HepG2 (cell line): ENCODE data around the gene MAP3K3. TPM values are rescaled to one million over a fixed set of nuclear protein-coding genes. Genes with fewer than 3 reads are reported as not detected.

Source experiments
- ATAC-seq: fragments of 200-7000 bp; cut with Tn5 transposase; 3 replicates; pipeline ENCODE4 v1.9.1; 2020; ENCODE audit warnings: mild to moderate bottlenecking, moderate library complexity
- BruUV-seq: library from RNA; stranded (reverse); fragments of 400-500 nt; replicated peaks from 2 replicates; lab custom pipeline; 2021; lab: Mats Ljungman, UMichigan
- CTCF ChIA-PET: fragments of 300-600 bp; formaldehyde crosslinking; extraction: SDS; loops from one replicate; lab custom pipeline; 2021; ENCODE audit warnings: low total read pairs, inconsistent platforms, low intra/inter-chr PET ratio; lab: Yijun Ruan, JAX
- POLR2A ChIA-PET: fragments of 350-600 bp; sonication (Branson Sonifier 250); formaldehyde crosslinking; loops from one replicate; lab custom pipeline; 2020; ENCODE audit warnings: antibody characterized with exemption, inconsistent platforms; lab: Yijun Ruan, JAX
- DNase-seq: peaks from one replicate; pipeline ENCODE4 v3.0.0-alpha.2; 2015; ENCODE audit warnings: low spot score
- FAIRE-seq: peaks from 3 replicates; lab custom pipeline; 2011; peaks lifted over from hg19 to GRCh38; lab: Jason Lieb, UNC
- H2AFZ ChIP-seq: one replicate; pipeline ENCODE4 v1.6.1; 2011; ENCODE audit warnings: low read length, inconsistent platforms
- H3K27ac ChIP-seq: fragments of 300-600 bp; 3 replicates; pipeline ENCODE4 v1.8.0; 2011; ENCODE audit warnings: mixed run types, mild to moderate bottlenecking, mixed read lengths, low read length, inconsistent platforms; ENCODE audit not compliant: insufficient read depth; ENCODE audit errors: extremely low read length
- H3K27me3 ChIP-seq, 2 experiments: fragments of 200-600 bp in 1 of 2; 2 replicates in 1 of 2; 3 replicates in 1 of 2; pipeline versions ENCODE4 v1.6.0 to v1.8.0; 2011; ENCODE audit warnings: low read length in 2 of 2, mild to moderate bottlenecking in 2 of 2, moderate library complexity in 2 of 2, inconsistent platforms in 1 of 2; ENCODE audit not compliant: insufficient read depth in 2 of 2, control insufficient read depth in 1 of 2
- H3K36me3 ChIP-seq, 2 experiments: fragments of 200-600 bp in 1 of 2; replicated peaks in 1 of 2; 2 replicates in 1 of 2; 3 replicates in 1 of 2; pipeline versions ENCODE4 v1.5.1 to v1.8.0; 2011; ENCODE audit warnings: low read length in 2 of 2, inconsistent platforms in 1 of 2; ENCODE audit not compliant: insufficient read depth in 2 of 2, control insufficient read depth in 1 of 2
- H3K4me1 ChIP-seq: 2 replicates; pipeline ENCODE4 v1.5.1; 2012; ENCODE audit warnings: low read length, inconsistent platforms; ENCODE audit not compliant: insufficient read depth
- H3K4me2 ChIP-seq: 2 replicates; pipeline ENCODE4 v1.6.0; 2011; ENCODE audit warnings: low read depth, low read length, inconsistent platforms
- H3K4me3 ChIP-seq, 3 experiments: fragments of 200-600 bp in 1 of 3; sonication (generic), shearing (Covaris generic) in 1 of 3; replicated peaks in 1 of 3; 2 replicates each; pipeline ENCODE4 v1.5.1; 2011 to 2016; ENCODE audit warnings: low read length in 3 of 3, inconsistent platforms in 2 of 3, low read depth in 2 of 3, mild to moderate bottlenecking in 2 of 3, control low read depth in 1 of 3, mixed read lengths in 1 of 3; ENCODE audit not compliant: insufficient read depth in 1 of 3
- H3K79me2 ChIP-seq: one replicate; pipeline ENCODE4 v1.6.1; 2011; ENCODE audit warnings: low read length, inconsistent platforms; ENCODE audit not compliant: insufficient read depth
- H3K9ac ChIP-seq: 2 replicates; pipeline ENCODE4 v1.6.0; 2011; ENCODE audit warnings: mild to moderate bottlenecking, low read depth, low read length, inconsistent platforms; ENCODE audit not compliant: insufficient read depth
- H3K9me3 ChIP-seq: 2 replicates; pipeline ENCODE4 v1.5.1; 2012; ENCODE audit warnings: mild to moderate bottlenecking, low read length
- H4K20me1 ChIP-seq: 2 replicates; pipeline ENCODE4 v1.6.0; 2011; ENCODE audit warnings: inconsistent platforms, mild to moderate bottlenecking, low read length, moderate library complexity; ENCODE audit not compliant: insufficient read depth
- ARHGAP35 ChIP-seq: sonication (generic); formaldehyde crosslinking; IDR thresholded peaks from 2 replicates; pipeline ENCODE4 v1.9.0; 2022; ENCODE audit warnings: mild to moderate bottlenecking, inconsistent platforms, moderate library complexity, missing genetic modification reagents, borderline replicate concordance
- CCDC6 ChIP-seq: sonication (generic); formaldehyde crosslinking; IDR thresholded peaks from 2 replicates; pipeline ENCODE4 v1.8.1; 2022; ENCODE audit warnings: mild to moderate bottlenecking, missing genetic modification reagents, moderate library complexity
- CENPT ChIP-seq: sonication (generic); formaldehyde crosslinking; IDR thresholded peaks from 2 replicates; pipeline ENCODE4 v1.8.0; 2022; ENCODE audit warnings: low read depth, mild to moderate bottlenecking, moderate library complexity, missing genetic modification reagents
- CERS6 ChIP-seq: sonication (generic); formaldehyde crosslinking; IDR thresholded peaks from 2 replicates; pipeline ENCODE4 v1.5.0; 2020; ENCODE audit warnings: missing genetic modification reagents
- CREB1 ChIP-seq, 2 experiments: fragments of 450-650 bp in 1 of 2; IDR thresholded peaks; 2 replicates each; pipeline ENCODE4 v1.6.1; 2016 to 2017; ENCODE audit warnings: control low read depth in 1 of 2, mild to moderate bottlenecking in 1 of 2, missing compliant biosample characterization in 1 of 2, missing genetic modification characterization in 1 of 2
- FOXK2 ChIP-seq: fragments of 450-650 bp; IDR thresholded peaks from 2 replicates; pipeline ENCODE4 v1.6.1; 2016
- HNF1A ChIP-seq, 2 experiments: sonication (generic) in 1 of 2; formaldehyde crosslinking in 1 of 2; IDR thresholded peaks; 2 replicates each; pipeline versions ENCODE4 v1.4.0 to v1.6.1; 2016 to 2020; ENCODE audit warnings: borderline replicate concordance in 1 of 2, low read depth in 1 of 2, mild to moderate bottlenecking in 1 of 2, missing genetic modification reagents in 1 of 2
- HNRNPH1 ChIP-seq: fragments of 200-400 bp; formaldehyde crosslinking; optimal IDR thresholded peaks from 2 replicates; pipeline ENCODE3; 2017; ENCODE audit warnings: mild to moderate bottlenecking, low read depth, low read length
- HOMEZ ChIP-seq: IDR thresholded peaks from 2 replicates; pipeline ENCODE4 v1.6.1; 2016; ENCODE audit warnings: low read depth
- PCBP2 ChIP-seq: fragments of 200-400 bp; formaldehyde crosslinking; optimal IDR thresholded peaks from 2 replicates; pipeline ENCODE3; 2018; ENCODE audit warnings: low read length, low read depth; ENCODE audit not compliant: poor library complexity, severe bottlenecking
- U2AF2 ChIP-seq: fragments of 200-400 bp; formaldehyde crosslinking; IDR thresholded peaks from 2 replicates; pipeline ENCODE4 v1.6.1; 2017; ENCODE audit warnings: low read depth, mild to moderate bottlenecking, low read length
- ZKSCAN1 ChIP-seq: fragments of 150-350 bp; IDR thresholded peaks from 2 replicates; pipeline ENCODE4 v1.6.1; 2014; ENCODE audit warnings: low read length
- ZNF205 ChIP-seq: IDR thresholded peaks from 2 replicates; pipeline ENCODE4 v1.6.1; 2018; ENCODE audit warnings: missing biosample characterization, missing genetic modification reagents
- ZNF225 ChIP-seq: sonication (generic); formaldehyde crosslinking; IDR thresholded peaks from 2 replicates; pipeline ENCODE4 v1.4.0; 2020; ENCODE audit warnings: mild to moderate bottlenecking, missing genetic modification reagents
- ZNF550 ChIP-seq: sonication (generic); formaldehyde crosslinking; IDR thresholded peaks from 2 replicates; pipeline ENCODE4 v1.4.0; 2020; ENCODE audit warnings: mild to moderate bottlenecking, missing genetic modification reagents, borderline replicate concordance
- ZNF790 ChIP-seq: sonication (generic); formaldehyde crosslinking; IDR thresholded peaks from 2 replicates; pipeline ENCODE4 v1.8.0; 2022; ENCODE audit warnings: missing genetic modification reagents, mild to moderate bottlenecking, borderline replicate concordance
- ZNF816 ChIP-seq: sonication (generic); formaldehyde crosslinking; IDR thresholded peaks from 2 replicates; pipeline ENCODE4 v1.8.0; 2022; ENCODE audit warnings: missing genetic modification reagents, mild to moderate bottlenecking, borderline replicate concordance
- WGBS: methylation state at CpG from one replicate; pipeline ENCODE4 v1.1.6; 2017; ENCODE audit warnings: low lambda C conversion rate; 5-methylcytosine and 5-hydroxymethylcytosine counted together
- in situ Hi-C: cut with HindIII; loops from 2 replicates; pipeline ENCODE4 v1.10.0; 2017; ENCODE audit warnings: low pct_unique_long_range_greater_than_20kb; ENCODE audit not compliant: extremely low pct_ligation_motif_present
- intact Hi-C: fragments of 100-400 bp; cut with micrococcal nuclease; formaldehyde crosslinking; loops from one replicate; pipeline ENCODE4 v1.10.0; 2022; ENCODE audit not compliant: unreplicated experiment
- polyA plus RNA-seq, 8 experiments: library from polyadenylated mRNA; depleted of rRNA in 3 of 8; stranded (reverse) in 7 of 8; unstranded in 1 of 8; fragments of >200 nt; fragmentation: Illumina TruSeq in 4 of 8; extraction: Trizol in 4 of 8; gene quantifications; 2 replicates each; pipeline versions ENCODE4 v1.2.1 to v1.2.3, GENCODE V29; 2011 to 2016; ENCODE audit warnings: low read depth in 4 of 8, missing spikeins in 1 of 8, mixed read lengths in 1 of 8; ENCODE audit not compliant: insufficient read depth in 1 of 8
- total RNA-seq, 5 experiments: library from RNA; depleted of rRNA; stranded (reverse); fragments of >200 nt; fragmentation: Illumina TruSeq; extraction: Trizol; gene quantifications; 2 replicates each; pipeline ENCODE4 v1.2.3, GENCODE V29; 2016; ENCODE audit warnings: low read depth in 1 of 5

Gene MAP3K3
- total and polyA plus RNA-seq, 2 of the 13 experiments (the other 11 are each of a cell fraction or from before 2014, with no cell fraction given), result 17.7 to 21.8 TPM

GRCh38 chr17:63665527-63666214, 43.5 kb downstream of the MAP3K3 start (continued):
- TF ChIP-seq CREB1 (IDR thresholded peaks at IDR 0.05), result no peak
- no peak for TF ChIP-seq CREB1 (CRISPR knock-in tag; IDR thresholded peaks at IDR 0.05)
- TF ChIP-seq FOXK2, result no peak
- TF ChIP-seq CENPT (CRISPR knock-in tag), result no peak
- no peak for TF ChIP-seq HOMEZ
- no peak for TF ChIP-seq ZNF790 (CRISPR knock-in tag)
- no peak for TF ChIP-seq U2AF2

GRCh38 chr17:63672856-63673255, 50.6 kb downstream of the MAP3K3 start:
- no peaks in the 10 kb centered on the region for H4K20me1 ChIP-seq
- H3K4me1 ChIP-seq, result peaks cover 20% of the 10 kb centered on the region
- H3K79me2 ChIP-seq, result no peaks in the 10 kb centered on the region
- intact Hi-C loops (no loop called here), in situ Hi-C loops (no loop called here)
- no peak overlapping the region for H3K27ac ChIP-seq
- no TSS peak for BruUV-seq
- ChIA-PET POLR2A (no interaction called here), CTCF (no interaction called here)
- DNase-seq (no peak), FAIRE-seq (no peak), ATAC-seq (no peak)
- H2AFZ ChIP-seq, result no peak overlapping the region
- H3K9ac ChIP-seq, result no peak overlapping the region
- H3K4me2 ChIP-seq, result no peak overlapping the region
- WGBS, result 100% methylated on average over 2 of the region's 2 CpGs
- H3K9me3 ChIP-seq, result no peaks in the 10 kb centered on the region
- H3K36me3 ChIP-seq, result peaks cover 13 to 28% of the 10 kb centered on the region in 2 experiments
- no peaks in the 10 kb centered on the region for H3K27me3 ChIP-seq
- H3K4me3 ChIP-seq, result no peak overlapping the region
- no peak for TF ChIP-seq HNF1A (IDR thresholded peaks at IDR 0.05; ENCODE audit: low read depth)
- TF ChIP-seq HNF1A (CRISPR knock-in tag; IDR thresholded peaks at IDR 0.05; ENCODE audit: borderline replicate concordance), result no peak
- no peak for TF ChIP-seq ARHGAP35
- no peak for TF ChIP-seq CERS6 (CRISPR knock-in tag)
- no peak for TF ChIP-seq ZNF550
- no peak for TF ChIP-seq HNRNPH1
- TF ChIP-seq ZNF816, result no peak
- TF ChIP-seq ZKSCAN1, result no peak
- TF ChIP-seq ZNF205 (CRISPR knock-in tag), result no peak
- no peak for TF ChIP-seq ZNF225 (CRISPR knock-in tag)
- TF ChIP-seq PCBP2, result no peak
- no peak for TF ChIP-seq CCDC6 (CRISPR knock-in tag)
